ENCODE results near the gene BCKDHB.

BCKDHB gene

DNA sequence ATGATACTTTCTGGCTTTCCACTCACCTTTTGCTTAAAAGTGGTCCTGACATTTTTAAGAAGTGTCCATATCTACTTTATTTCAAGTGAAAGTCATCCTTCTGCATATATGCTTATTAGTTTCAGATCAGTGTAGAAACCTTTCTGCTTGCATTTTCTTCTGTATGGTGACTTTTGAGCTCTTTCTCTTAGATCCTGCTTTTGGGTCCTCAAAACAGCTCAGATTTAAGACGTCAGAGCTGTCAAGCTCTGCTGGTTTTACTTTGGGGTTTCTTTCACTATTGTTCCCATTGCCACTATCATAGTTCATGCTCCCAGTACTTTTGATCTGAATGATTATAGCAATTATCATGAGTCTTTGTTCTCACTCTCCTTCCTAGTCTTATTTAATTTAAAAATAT, 41.7 kb downstream of the BCKDHB start:
- TF ChIP-seq TCF12 (IDR thresholded peaks at IDR 0.05; ENCODE audit: low read depth) (no peak), RAD21 (IDR thresholded peaks at IDR 0.05; ENCODE audit: low read depth) (no peak), TAF1 (IDR thresholded peaks at IDR 0.05; ENCODE audit: low read depth) (no peak), YY1 (IDR thresholded peaks at IDR 0.05; ENCODE audit: low read depth) (no peak), ZBTB7A (IDR thresholded peaks at IDR 0.05; ENCODE audit: low read depth) (no peak), TEAD4 (IDR thresholded peaks at IDR 0.05) (no peak), EGR1 (IDR thresholded peaks at IDR 0.05) (no peak), EP300 (IDR thresholded peaks at IDR 0.05; ENCODE audit: borderline replicate concordance) (no peak), CEBPB (IDR thresholded peaks at IDR 0.05) (no peak), CREB1 (IDR thresholded peaks at IDR 0.05; ENCODE audit: low read depth) (no peak), FOXM1 (IDR thresholded peaks at IDR 0.05; ENCODE audit: borderline replicate concordance, low read depth) (no peak), NFIC (IDR thresholded peaks at IDR 0.05) (no peak)
- TF ChIP-seq, protein P1, sequence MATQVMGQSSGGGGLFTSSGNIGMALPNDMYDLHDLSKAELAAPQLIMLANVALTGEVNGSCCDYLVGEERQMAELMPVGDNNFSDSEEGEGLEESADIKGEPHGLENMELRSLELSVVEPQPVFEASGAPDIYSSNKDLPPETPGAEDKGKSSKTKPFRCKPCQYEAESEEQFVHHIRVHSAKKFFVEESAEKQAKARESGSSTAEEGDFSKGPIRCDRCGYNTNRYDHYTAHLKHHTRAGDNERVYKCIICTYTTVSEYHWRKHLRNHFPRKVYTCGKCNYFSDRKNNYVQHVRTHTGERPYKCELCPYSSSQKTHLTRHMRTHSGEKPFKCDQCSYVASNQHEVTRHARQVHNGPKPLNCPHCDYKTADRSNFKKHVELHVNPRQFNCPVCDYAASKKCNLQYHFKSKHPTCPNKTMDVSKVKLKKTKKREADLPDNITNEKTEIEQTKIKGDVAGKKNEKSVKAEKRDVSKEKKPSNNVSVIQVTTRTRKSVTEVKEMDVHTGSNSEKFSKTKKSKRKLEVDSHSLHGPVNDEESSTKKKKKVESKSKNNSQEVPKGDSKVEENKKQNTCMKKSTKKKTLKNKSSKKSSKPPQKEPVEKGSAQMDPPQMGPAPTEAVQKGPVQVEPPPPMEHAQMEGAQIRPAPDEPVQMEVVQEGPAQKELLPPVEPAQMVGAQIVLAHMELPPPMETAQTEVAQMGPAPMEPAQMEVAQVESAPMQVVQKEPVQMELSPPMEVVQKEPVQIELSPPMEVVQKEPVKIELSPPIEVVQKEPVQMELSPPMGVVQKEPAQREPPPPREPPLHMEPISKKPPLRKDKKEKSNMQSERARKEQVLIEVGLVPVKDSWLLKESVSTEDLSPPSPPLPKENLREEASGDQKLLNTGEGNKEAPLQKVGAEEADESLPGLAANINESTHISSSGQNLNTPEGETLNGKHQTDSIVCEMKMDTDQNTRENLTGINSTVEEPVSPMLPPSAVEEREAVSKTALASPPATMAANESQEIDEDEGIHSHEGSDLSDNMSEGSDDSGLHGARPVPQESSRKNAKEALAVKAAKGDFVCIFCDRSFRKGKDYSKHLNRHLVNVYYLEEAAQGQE (IDR thresholded peaks at IDR 0.05; ENCODE audit: low read depth): no peak
- TF ChIP-seq, protein P2, sequence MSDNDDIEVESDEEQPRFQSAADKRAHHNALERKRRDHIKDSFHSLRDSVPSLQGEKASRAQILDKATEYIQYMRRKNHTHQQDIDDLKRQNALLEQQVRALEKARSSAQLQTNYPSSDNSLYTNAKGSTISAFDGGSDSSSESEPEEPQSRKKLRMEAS (IDR thresholded peaks at IDR 0.05): no peak
- TF ChIP-seq, protein P3, sequence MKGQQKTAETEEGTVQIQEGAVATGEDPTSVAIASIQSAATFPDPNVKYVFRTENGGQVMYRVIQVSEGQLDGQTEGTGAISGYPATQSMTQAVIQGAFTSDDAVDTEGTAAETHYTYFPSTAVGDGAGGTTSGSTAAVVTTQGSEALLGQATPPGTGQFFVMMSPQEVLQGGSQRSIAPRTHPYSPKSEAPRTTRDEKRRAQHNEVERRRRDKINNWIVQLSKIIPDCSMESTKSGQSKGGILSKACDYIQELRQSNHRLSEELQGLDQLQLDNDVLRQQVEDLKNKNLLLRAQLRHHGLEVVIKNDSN (IDR thresholded peaks at IDR 0.05): no peak

DNA sequence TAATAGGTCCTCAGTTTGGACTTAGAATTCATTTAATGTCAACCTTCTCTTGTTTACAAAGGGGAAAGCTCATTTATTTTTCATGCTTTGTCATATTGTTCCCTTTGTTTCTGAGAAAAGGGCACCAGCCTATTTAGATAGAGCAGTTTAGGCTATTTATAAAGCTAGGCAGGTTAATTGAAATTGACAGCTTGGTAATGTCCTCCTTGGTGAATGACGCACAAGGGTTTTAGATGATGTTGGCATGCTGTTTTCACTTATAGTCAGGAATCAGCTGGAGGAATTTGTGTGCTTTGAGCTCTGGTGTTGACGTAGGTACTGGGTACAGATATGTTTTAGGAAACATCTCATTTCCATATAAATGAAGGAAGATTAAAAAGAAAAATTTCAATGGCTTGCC, 45.2 kb downstream of the BCKDHB start:
- TF ChIP-seq CREB1 (IDR thresholded peaks at IDR 0.05; ENCODE audit: low read depth): no peak
- TF ChIP-seq YY1 (IDR thresholded peaks at IDR 0.05; ENCODE audit: low read depth): no peak
- TF ChIP-seq, protein P1 (IDR thresholded peaks at IDR 0.05; ENCODE audit: low read depth): no peak
- no peak for TF ChIP-seq NFIC (IDR thresholded peaks at IDR 0.05)
- no peak for TF ChIP-seq CEBPB (IDR thresholded peaks at IDR 0.05)
- no peak for TF ChIP-seq FOXM1 (IDR thresholded peaks at IDR 0.05; ENCODE audit: borderline replicate concordance, low read depth)

DNA sequence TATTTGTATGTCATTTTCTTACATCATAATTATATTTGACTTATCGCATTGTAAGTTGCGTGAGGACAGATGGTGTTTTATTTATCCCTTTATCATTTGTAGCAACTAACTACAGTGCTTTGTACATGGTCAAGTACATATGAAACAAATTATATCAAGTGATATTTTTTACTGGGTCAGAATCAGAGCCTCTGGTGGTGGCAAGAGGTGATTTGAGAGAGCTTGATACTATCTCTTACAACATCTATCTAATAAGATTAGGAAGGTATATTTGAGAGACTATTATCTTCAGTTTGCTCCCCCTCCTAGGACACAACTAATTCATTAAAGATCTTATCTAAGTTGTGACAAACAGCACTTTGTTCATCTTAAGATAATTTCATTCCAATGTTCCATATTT, 47.7 kb downstream of the BCKDHB start:
- TF ChIP-seq EP300 (IDR thresholded peaks at IDR 0.05; ENCODE audit: borderline replicate concordance) (no peak), NFIC (IDR thresholded peaks at IDR 0.05) (no peak), CEBPB (IDR thresholded peaks at IDR 0.05) (no peak), RAD21 (IDR thresholded peaks at IDR 0.05; ENCODE audit: low read depth) (no peak), TAF1 (IDR thresholded peaks at IDR 0.05; ENCODE audit: low read depth) (no peak), TCF12 (IDR thresholded peaks at IDR 0.05; ENCODE audit: low read depth) (no peak), CREB1 (IDR thresholded peaks at IDR 0.05; ENCODE audit: low read depth) (no peak), YY1 (IDR thresholded peaks at IDR 0.05; ENCODE audit: low read depth) (no peak), ZBTB7A (IDR thresholded peaks at IDR 0.05; ENCODE audit: low read depth) (no peak), EGR1 (IDR thresholded peaks at IDR 0.05) (no peak), FOXM1 (IDR thresholded peaks at IDR 0.05; ENCODE audit: borderline replicate concordance, low read depth) (no peak), TEAD4 (IDR thresholded peaks at IDR 0.05) (no peak)
- TF ChIP-seq, protein P2 (IDR thresholded peaks at IDR 0.05): no peak
- TF ChIP-seq, protein P1 (IDR thresholded peaks at IDR 0.05; ENCODE audit: low read depth): no peak
- TF ChIP-seq, protein P3 (IDR thresholded peaks at IDR 0.05): no peak

DNA sequence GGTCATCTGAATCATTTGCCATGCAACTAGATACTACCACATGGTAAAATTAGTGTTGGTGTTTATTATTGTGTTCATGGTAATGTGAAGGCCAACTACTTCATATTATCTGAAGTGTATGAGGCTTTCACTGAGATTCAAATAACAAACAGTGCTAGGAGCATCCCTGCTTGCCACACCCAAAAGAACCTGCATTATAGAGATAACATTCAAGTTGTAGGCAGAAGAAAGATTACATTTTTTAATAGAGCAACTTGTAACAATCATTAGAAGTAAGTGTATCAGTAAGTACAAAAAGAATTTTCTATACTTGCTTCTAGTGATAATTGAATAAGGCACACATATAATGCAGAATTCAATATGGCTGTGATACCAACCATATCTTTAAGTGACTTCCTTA, 49.8 kb downstream of the BCKDHB start:
- TF ChIP-seq, protein P1 (IDR thresholded peaks at IDR 0.05; ENCODE audit: low read depth): no peak
- TF ChIP-seq EP300 (IDR thresholded peaks at IDR 0.05; ENCODE audit: borderline replicate concordance): no peak

Measured in Ishikawa (cell line).